ENCODE results near the gene FBP1.

The FBP1 gene

GRCh38 chr9:94655739-94656138, 16.4 kb upstream of the FBP1 start:
- no peak for DNase-seq

- no peak for DNase-seq
These were observed 15.0 kb upstream of the FBP1 start for GRCh38 chr9:94654165-94654894.

- DNase-seq: no peak
These were observed 11.6 kb upstream of the FBP1 start for GRCh38 chr9:94650949-94651348.

GRCh38 chr9:94649100-94649819, 9.9 kb upstream of the FBP1 start:
- DNase-seq: no peak

- no peak for DNase-seq
These were observed 8.9 kb upstream of the FBP1 start for GRCh38 chr9:94648185-94648584.

GRCh38 chr9:94645901-94646300, 6.6 kb upstream of the FBP1 start:
- no peak for DNase-seq

GRCh38 chr9:94644543-94644942, 5.2 kb upstream of the FBP1 start:
- no peak for DNase-seq

- DNase-seq: no peak
These were observed 4.4 kb upstream of the FBP1 start for GRCh38 chr9:94643741-94644140.

- DNase-seq: no peak
These were observed 3.9 kb upstream of the FBP1 start for GRCh38 chr9:94643176-94643575.

- no peak for DNase-seq
These were observed 3.2 kb upstream of the FBP1 start for GRCh38 chr9:94642501-94642900.

GRCh38 chr9:94639999-94640376, 670 bp upstream of the FBP1 start:
- no peak for DNase-seq

GRCh38 chr9:94638335-94639060, 820 bp downstream of the FBP1 start:
- no peak for DNase-seq

GRCh38 chr9:94632737-94633136, 6.6 kb downstream of the FBP1 start:
- DNase-seq: no peak

GRCh38 chr9:94631599-94631998, 7.7 kb downstream of the FBP1 start:
- no peak for DNase-seq

GRCh38 chr9:94630833-94631232, 8.5 kb downstream of the FBP1 start:
- DNase-seq: no peak

- DNase-seq: no peak
These were observed 9.0 kb downstream of the FBP1 start for GRCh38 chr9:94630281-94630680.

- DNase-seq: no peak
These were observed 12.0 kb downstream of the FBP1 start for GRCh38 chr9:94627287-94627686.

- DNase-seq: no peak
These were observed 13.5 kb downstream of the FBP1 start for GRCh38 chr9:94625835-94626234.

GRCh38 chr9:94624629-94625028, 14.7 kb downstream of the FBP1 start:
- no peak for DNase-seq

GRCh38 chr9:94623253-94623652, 16.1 kb downstream of the FBP1 start:
- no peak for DNase-seq

- DNase-seq: no peak
These were observed 17.1 kb downstream of the FBP1 start for GRCh38 chr9:94622087-94622800.

GRCh38 chr9:94619026-94619425, 20.3 kb downstream of the FBP1 start:
- no peak for DNase-seq

- no peak for DNase-seq
These were observed 26.3 kb downstream of the FBP1 start for GRCh38 chr9:94613003-94613402.
